Fibroblast of lung (primary cell): ENCODE measurements around the gene SUSD6.
"Not testable (repeated sequence)": the region's sequence is repeated elsewhere in the genome, so short reads cannot be mapped to it uniquely, and the experiment has no call there.

Experiments used
- EZH2 ChIP-seq: IDR thresholded peaks from 2 replicates; pipeline ENCODE4 v1.5.1; 2012; ENCODE audit warnings: low read length, control low read depth, mild to moderate bottlenecking; ENCODE audit errors: missing control alignments
- TF ChIP-seq, protein P1 (sequence below), 2 donors: IDR thresholded peaks in 1 of 2; conservative IDR thresholded peaks in 1 of 2; 1 replicate in 1 of 2; 2 replicates in 1 of 2; pipeline ENCODE4 v1.5.1; 2011 to 2012; ENCODE audit warnings: low read length in 2 of 2, control low read depth in 1 of 2, inconsistent platforms in 1 of 2, low read depth in 1 of 2, mild to moderate bottlenecking in 1 of 2

DNA sequence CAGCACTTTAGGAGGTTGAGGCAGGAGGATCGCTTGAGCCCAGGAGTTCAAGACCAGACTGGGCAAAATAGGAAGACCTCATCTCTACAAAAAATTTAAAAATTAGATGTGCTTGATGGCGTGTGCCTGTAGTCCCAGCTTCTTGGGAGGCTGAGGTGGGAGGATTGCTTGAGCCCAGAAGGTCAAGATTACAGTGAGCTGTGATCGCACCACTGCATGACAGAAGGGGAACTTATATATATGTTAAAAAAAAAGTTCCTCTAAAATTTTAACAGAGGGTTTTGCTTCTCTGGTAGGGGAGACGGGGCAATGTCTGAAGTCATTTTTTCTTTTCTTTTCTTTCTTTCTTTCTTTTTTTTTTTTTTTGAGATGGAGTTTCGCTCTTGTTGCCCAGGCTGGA is 12.0 kb upstream of the SUSD6 start:
- TF ChIP-seq, protein P1, sequence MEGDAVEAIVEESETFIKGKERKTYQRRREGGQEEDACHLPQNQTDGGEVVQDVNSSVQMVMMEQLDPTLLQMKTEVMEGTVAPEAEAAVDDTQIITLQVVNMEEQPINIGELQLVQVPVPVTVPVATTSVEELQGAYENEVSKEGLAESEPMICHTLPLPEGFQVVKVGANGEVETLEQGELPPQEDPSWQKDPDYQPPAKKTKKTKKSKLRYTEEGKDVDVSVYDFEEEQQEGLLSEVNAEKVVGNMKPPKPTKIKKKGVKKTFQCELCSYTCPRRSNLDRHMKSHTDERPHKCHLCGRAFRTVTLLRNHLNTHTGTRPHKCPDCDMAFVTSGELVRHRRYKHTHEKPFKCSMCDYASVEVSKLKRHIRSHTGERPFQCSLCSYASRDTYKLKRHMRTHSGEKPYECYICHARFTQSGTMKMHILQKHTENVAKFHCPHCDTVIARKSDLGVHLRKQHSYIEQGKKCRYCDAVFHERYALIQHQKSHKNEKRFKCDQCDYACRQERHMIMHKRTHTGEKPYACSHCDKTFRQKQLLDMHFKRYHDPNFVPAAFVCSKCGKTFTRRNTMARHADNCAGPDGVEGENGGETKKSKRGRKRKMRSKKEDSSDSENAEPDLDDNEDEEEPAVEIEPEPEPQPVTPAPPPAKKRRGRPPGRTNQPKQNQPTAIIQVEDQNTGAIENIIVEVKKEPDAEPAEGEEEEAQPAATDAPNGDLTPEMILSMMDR (conservative IDR thresholded peaks at IDR 0.05 in 1 of 2, IDR thresholded peaks at IDR 0.05 in 1 of 2; ENCODE audit: low read depth in 1 of 2, low read length in 2 of 2), result not testable (repeated sequence)
- TF ChIP-seq EZH2, result not testable (repeated sequence)
